ENCODE data around the gene CCR7.
"Not testable (repeated sequence)": the region's sequence is repeated elsewhere in the genome, so short reads cannot be mapped to it uniquely, and the experiment has no call there.

CCR7 gene

GRCh38 chr17:40548982-40549685, 16.1 kb downstream of the CCR7 start:
- DNase-seq (ENCODE audit: low read depth): no peak

- no peak for DNase-seq (ENCODE audit: low read depth)
Observed at GRCh38 chr17:40548491-40548981, 16.7 kb downstream of the CCR7 start.

- no peak for DNase-seq (ENCODE audit: low read depth)
Observed at GRCh38 chr17:40547785-40548478, 17.3 kb downstream of the CCR7 start.

- DNase-seq (ENCODE audit: low read depth): no peak
Observed at GRCh38 chr17:40547079-40547784, 18.0 kb downstream of the CCR7 start.

GRCh38 chr17:40546497-40546896, 18.8 kb downstream of the CCR7 start:
- not testable (repeated sequence) for DNase-seq (ENCODE audit: low read depth)

- no peak for DNase-seq (ENCODE audit: low read depth)
Observed at GRCh38 chr17:40545660-40546059, 19.6 kb downstream of the CCR7 start.

GRCh38 chr17:40542558-40543411, 22.5 kb downstream of the CCR7 start:
- DNase-seq (ENCODE audit: low read depth): no peak

- DNase-seq (ENCODE audit: low read depth): no peak
Observed at GRCh38 chr17:40541873-40542557, 23.3 kb downstream of the CCR7 start.

- no peak for DNase-seq (ENCODE audit: low read depth)
Observed at GRCh38 chr17:40541060-40541872, 24.0 kb downstream of the CCR7 start.

GRCh38 chr17:40540448-40540847, 24.8 kb downstream of the CCR7 start:
- DNase-seq (ENCODE audit: low read depth): no peak

GRCh38 chr17:40539711-40540411, 25.4 kb downstream of the CCR7 start:
- no peak for DNase-seq (ENCODE audit: low read depth)

- DNase-seq (ENCODE audit: low read depth): no peak
Observed at GRCh38 chr17:40538936-40539705, 26.2 kb downstream of the CCR7 start.

- DNase-seq (ENCODE audit: low read depth): no peak
Observed at GRCh38 chr17:40538019-40538935, 27.0 kb downstream of the CCR7 start.

- DNase-seq (ENCODE audit: low read depth): no peak
Observed at GRCh38 chr17:40536295-40537171, 28.7 kb downstream of the CCR7 start.

- no peak for DNase-seq (ENCODE audit: low read depth)
Observed at GRCh38 chr17:40535924-40536294, 29.4 kb downstream of the CCR7 start.

GRCh38 chr17:40535438-40535837, 29.8 kb downstream of the CCR7 start:
- DNase-seq (ENCODE audit: low read depth): no peak
